ENCODE measurements around the gene NUCB2.
"Not testable (repeated sequence)": the region's sequence is repeated elsewhere in the genome, so short reads cannot be mapped to it uniquely, and the experiment has no call there.

Gene NUCB2

GRCh38 chr11:17276236-17277023, at the start of gene NUCB2:
NUCB2 (plus strand) TSS chr11:17276739; CDS start chr11:17295324, 18,585 bp downstream.
- DNase-seq = peak; percentile 92 to 95 (median 92)

- not testable (repeated sequence) for DNase-seq
Observed at GRCh38 chr11:17228186-17228925, 48.2 kb upstream of the NUCB2 start.

GRCh38 chr11:17229481-17230152, 46.9 kb upstream of the NUCB2 start:
- no peak for DNase-seq

- DNase-seq = no peak
Observed at GRCh38 chr11:17230867-17231851, 45.4 kb upstream of the NUCB2 start.

- no peak for DNase-seq
Observed at GRCh38 chr11:17233101-17233500, 43.4 kb upstream of the NUCB2 start.

- DNase-seq = no peak
Observed at GRCh38 chr11:17238377-17238776, 38.2 kb upstream of the NUCB2 start.

GRCh38 chr11:17239927-17240326, 36.6 kb upstream of the NUCB2 start:
- DNase-seq = not testable (repeated sequence)

- DNase-seq = no peak
Observed at GRCh38 chr11:17240780-17241179, 35.8 kb upstream of the NUCB2 start.

GRCh38 chr11:17242954-17243353, 33.6 kb upstream of the NUCB2 start:
- DNase-seq = not testable (repeated sequence)

- no peak for DNase-seq
Observed at GRCh38 chr11:17244046-17244445, 32.5 kb upstream of the NUCB2 start.

- no peak for DNase-seq
Observed at GRCh38 chr11:17250561-17251350, 25.8 kb upstream of the NUCB2 start.

- DNase-seq = no peak
Observed at GRCh38 chr11:17252704-17253103, 23.8 kb upstream of the NUCB2 start.

GRCh38 chr11:17256512-17256911, 20.0 kb upstream of the NUCB2 start:
- DNase-seq = no peak

GRCh38 chr11:17257196-17257595, 19.3 kb upstream of the NUCB2 start:
- no peak for DNase-seq

- no peak for DNase-seq
Observed at GRCh38 chr11:17258670-17259069, 17.9 kb upstream of the NUCB2 start.

GRCh38 chr11:17259519-17259918, 17.0 kb upstream of the NUCB2 start:
- no peak for DNase-seq

- no peak for DNase-seq
Observed at GRCh38 chr11:17260020-17260419, 16.5 kb upstream of the NUCB2 start.

GRCh38 chr11:17263769-17264168, 12.8 kb upstream of the NUCB2 start:
- DNase-seq = no peak

- no peak for DNase-seq
Observed at GRCh38 chr11:17266781-17267180, 9.8 kb upstream of the NUCB2 start.

- DNase-seq = no peak
Observed at GRCh38 chr11:17267576-17267975, 9.0 kb upstream of the NUCB2 start.

- DNase-seq = not testable (repeated sequence)
Observed at GRCh38 chr11:17268500-17268899, 8.0 kb upstream of the NUCB2 start.

- no peak for DNase-seq
Observed at GRCh38 chr11:17268902-17269301, 7.6 kb upstream of the NUCB2 start.

Measured in activated naive CD4-positive, alpha-beta T cell (primary cell).